RWPE2 (cell line): ENCODE measurements around the gene PGA5.

Experiments used
- ATAC-seq: fragments of 200-7000 bp; cut with Tn5 transposase; 3 replicates; pipeline ENCODE4 v1.9.1; 2021; ENCODE audit warnings: low read depth
- DNase-seq: peaks from one replicate; pipeline ENCODE4 v3.0.0-alpha.2; 2020; ENCODE audit warnings: low spot score
- H3K27ac ChIP-seq: fragments of 450-650 bp; 2 replicates; pipeline ENCODE4 v1.5.1; 2017; ENCODE audit warnings: mild to moderate bottlenecking; ENCODE audit not compliant: poor library complexity, severe bottlenecking
- H3K27me3 ChIP-seq: fragments of 250-450 bp; sonication (Bioruptor Pico); 2 replicates; pipeline ENCODE4 v1.5.1; 2021; ENCODE audit warnings: mild to moderate bottlenecking, moderate library complexity; ENCODE audit not compliant: insufficient read depth, poor library complexity, severe bottlenecking
- H3K36me3 ChIP-seq: fragments of 250-450 bp; sonication (Bioruptor Pico); 2 replicates; pipeline ENCODE4 v1.5.1; 2020; ENCODE audit warnings: low read depth, mild to moderate bottlenecking, moderate library complexity
- H3K4me1 ChIP-seq: fragments of 250-450 bp; sonication (Bioruptor Pico); 2 replicates; pipeline ENCODE4 v1.5.1; 2021; ENCODE audit warnings: mild to moderate bottlenecking, moderate library complexity; ENCODE audit not compliant: insufficient read depth, poor library complexity, severe bottlenecking
- H3K4me3 ChIP-seq: fragments of 250-450 bp; sonication (Bioruptor Pico); 2 replicates; pipeline ENCODE4 v1.5.1; 2021; ENCODE audit warnings: mild to moderate bottlenecking, moderate library complexity; ENCODE audit not compliant: severe bottlenecking
- H3K9me3 ChIP-seq: fragments of 250-450 bp; sonication (Bioruptor Pico); 2 replicates; pipeline ENCODE4 v1.5.1; 2021; ENCODE audit warnings: mild to moderate bottlenecking, moderate library complexity; ENCODE audit not compliant: severe bottlenecking
- TF ChIP-seq, protein P1 (sequence below): fragments of 450-650 bp; IDR thresholded peaks from one replicate; pipeline ENCODE4 v1.5.1; 2017; ENCODE audit warnings: mild to moderate bottlenecking, moderate library complexity; ENCODE audit not compliant: poor library complexity, severe bottlenecking

The PGA5 gene

DNA sequence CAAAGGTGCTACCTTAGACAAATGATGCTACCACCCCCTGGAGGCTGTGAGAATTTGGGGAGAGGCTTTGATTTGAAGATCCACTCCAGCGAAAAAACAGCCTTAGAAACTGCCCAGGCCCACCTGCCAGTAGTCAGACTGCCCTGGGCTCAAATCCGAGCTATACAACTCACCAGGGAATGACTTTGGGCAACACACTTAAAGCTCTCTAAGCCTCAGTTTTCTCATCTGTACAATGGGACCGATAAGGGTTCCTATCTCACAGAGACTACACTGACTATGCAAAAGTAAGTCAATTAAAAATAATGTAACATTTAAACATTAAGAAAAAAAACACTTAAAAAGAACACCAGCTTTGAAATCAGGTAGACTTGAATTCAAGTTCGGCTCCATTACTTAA lies 34.2 kb downstream of the PGA5 start:
- Histone ChIP-seq H3K9me3 (no peaks in the 10 kb centered on the region), H3K36me3 (no peaks in the 10 kb centered on the region), H3K4me3 (no peak overlapping the region), H3K4me1 (no peaks in the 10 kb centered on the region), H3K27ac (no peak overlapping the region), H3K27me3 (no peaks in the 10 kb centered on the region)
- TF ChIP-seq, protein P1, sequence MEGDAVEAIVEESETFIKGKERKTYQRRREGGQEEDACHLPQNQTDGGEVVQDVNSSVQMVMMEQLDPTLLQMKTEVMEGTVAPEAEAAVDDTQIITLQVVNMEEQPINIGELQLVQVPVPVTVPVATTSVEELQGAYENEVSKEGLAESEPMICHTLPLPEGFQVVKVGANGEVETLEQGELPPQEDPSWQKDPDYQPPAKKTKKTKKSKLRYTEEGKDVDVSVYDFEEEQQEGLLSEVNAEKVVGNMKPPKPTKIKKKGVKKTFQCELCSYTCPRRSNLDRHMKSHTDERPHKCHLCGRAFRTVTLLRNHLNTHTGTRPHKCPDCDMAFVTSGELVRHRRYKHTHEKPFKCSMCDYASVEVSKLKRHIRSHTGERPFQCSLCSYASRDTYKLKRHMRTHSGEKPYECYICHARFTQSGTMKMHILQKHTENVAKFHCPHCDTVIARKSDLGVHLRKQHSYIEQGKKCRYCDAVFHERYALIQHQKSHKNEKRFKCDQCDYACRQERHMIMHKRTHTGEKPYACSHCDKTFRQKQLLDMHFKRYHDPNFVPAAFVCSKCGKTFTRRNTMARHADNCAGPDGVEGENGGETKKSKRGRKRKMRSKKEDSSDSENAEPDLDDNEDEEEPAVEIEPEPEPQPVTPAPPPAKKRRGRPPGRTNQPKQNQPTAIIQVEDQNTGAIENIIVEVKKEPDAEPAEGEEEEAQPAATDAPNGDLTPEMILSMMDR: no peak
- DNase-seq: no peak
- ATAC-seq: no peak

DNA sequence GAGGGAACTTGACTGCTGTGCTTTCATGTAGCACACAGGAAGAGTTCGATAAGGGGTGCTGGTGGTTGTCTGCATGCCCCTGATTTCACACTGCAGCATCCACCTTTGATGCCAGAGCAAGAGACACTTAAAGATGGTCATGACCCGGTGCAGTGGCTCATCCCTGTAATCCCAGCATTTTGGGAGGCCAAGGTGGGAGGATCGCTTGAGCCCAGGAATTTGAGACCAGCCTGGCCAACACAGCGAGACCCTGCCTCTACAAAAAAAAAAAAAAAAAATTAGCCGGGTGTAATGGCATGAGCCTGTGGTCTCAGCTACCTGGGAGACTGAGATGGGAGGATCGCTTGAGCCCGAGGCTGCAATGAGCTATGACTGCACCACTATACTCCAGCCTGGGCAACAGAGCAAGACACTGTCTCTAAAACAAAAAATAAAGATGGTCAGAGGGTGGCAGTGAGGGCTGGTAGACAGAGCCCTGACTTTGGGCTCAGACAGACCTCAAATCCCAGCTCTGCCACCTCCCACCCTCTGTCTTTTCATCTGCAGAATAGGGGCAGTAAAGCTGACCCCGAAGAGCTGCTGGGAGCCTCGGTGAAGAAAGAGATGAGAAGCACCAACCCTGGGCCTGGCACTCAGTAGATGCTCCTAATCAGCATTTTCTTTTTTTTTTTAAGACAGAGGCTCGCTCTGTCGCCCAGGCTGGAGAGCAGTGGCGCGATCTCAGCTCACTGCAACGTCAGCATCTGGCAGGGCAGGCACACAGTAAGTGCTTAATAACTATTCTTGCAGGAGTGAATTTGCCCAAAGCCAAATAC lies 36.4 kb downstream of the PGA5 start:
- TF ChIP-seq, protein P1: no peak
- H3K9me3 ChIP-seq: no peaks in the 10 kb centered on the region
- H3K27ac ChIP-seq: no peak overlapping the region
- H3K4me1 ChIP-seq: peaks cover 6% of the 10 kb centered on the region
- no peaks in the 10 kb centered on the region for H3K27me3 ChIP-seq
- no peaks in the 10 kb centered on the region for H3K36me3 ChIP-seq
- H3K4me3 ChIP-seq: no peak overlapping the region
- no peak for ATAC-seq
- DNase-seq: no peak

DNA sequence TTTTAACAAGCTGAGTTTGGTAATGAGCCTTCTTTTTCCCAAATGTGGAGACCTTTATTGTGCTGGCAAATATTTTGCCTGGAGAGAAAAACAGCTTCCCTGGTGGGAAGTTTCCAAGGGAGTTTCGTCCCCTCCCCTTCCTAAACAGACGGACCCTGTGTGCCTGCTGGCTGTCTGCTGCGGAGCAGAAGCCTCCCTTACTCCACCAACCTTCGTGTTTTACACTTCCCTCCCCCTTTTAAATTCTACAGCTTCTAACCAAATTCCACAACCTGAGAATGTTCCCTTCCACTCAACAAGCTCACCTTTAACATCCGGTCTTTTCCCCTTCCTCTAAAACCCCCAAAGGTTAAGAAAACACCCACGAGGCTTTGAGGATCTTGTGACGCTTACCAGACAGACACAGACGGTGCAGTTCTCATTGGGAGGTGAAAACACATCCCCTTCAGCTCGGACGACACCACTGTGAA lies 37.1 kb downstream of the PGA5 start:
- H3K36me3 ChIP-seq: no peaks in the 10 kb centered on the region
- TF ChIP-seq, protein P1: no peak
- no peak overlapping the region for H3K4me3 ChIP-seq
- H3K27me3 ChIP-seq: no peaks in the 10 kb centered on the region
- no peaks in the 10 kb centered on the region for H3K9me3 ChIP-seq
- H3K27ac ChIP-seq: no peak overlapping the region
- H3K4me1 ChIP-seq: peaks cover 6% of the 10 kb centered on the region
- ATAC-seq (no peak), DNase-seq (no peak)

DNA sequence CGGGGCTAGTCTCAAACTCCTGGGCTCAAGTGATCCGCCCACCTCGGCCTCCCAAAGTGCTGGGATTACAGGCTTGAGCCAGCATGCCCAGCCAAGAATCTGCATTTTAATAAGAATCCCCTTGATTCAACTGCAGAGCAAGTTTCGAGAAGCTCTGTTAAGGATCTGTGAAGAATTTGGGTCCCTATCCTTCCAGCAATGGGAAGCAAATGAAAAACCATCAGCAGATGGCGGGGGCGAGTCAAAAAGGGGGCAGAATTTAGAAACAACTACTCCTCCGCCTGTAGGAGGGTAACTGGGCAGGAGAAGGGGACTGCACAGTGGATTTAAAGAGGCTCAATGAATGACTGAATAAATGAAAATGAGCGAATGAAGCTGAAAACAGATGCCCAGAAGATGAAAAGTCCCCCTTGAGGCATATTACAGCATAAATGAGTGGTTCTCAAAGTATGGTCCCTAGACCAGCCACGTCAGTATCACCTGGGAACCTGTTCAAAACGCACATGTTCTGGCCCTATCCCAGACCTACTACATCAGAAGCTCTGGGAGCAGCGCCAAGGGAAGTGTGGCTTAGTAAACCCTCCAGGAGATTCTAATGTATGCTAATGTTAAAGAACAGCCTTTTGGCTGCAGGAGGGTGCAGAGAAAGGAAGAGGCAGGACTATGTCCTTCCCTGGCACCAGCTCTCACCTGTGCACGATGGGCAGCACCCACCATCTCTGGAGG lies 39.1 kb downstream of the PGA5 start:
- TF ChIP-seq, protein P1: no peak
- Histone ChIP-seq H3K27ac (no peak overlapping the region), H3K4me1 (peaks cover 6% of the 10 kb centered on the region), H3K36me3 (no peaks in the 10 kb centered on the region), H3K27me3 (no peaks in the 10 kb centered on the region), H3K9me3 (no peaks in the 10 kb centered on the region), H3K4me3 (no peak overlapping the region)
- ATAC-seq: peak; percentile 60
- DNase-seq: no peak
